BLaER1 treated with 17β-estradiol and CSF1 and Interleukin-3, amounts not matched to agents 10 nM and 100 nM (cell line): ENCODE measurements around the gene ANKRD28.
A peak's percentile ranks its signal among the peaks of the same experiment; 100 is the strongest.

ENCODE experiments used
- H3K27ac ChIP-seq, 11 experiments: shearing (Covaris generic); formaldehyde crosslinking; 2 replicates each; pipeline ENCODE4 v1.8.1; 2022
- H3K27me3 ChIP-seq, 11 experiments: shearing (Covaris generic); formaldehyde crosslinking; 2 replicates each; pipeline ENCODE4 v1.8.1; 2022
- H3K36me3 ChIP-seq, 11 experiments: shearing (Covaris generic); formaldehyde crosslinking; 2 replicates each; pipeline ENCODE4 v1.8.1; 2022
- H3K4me1 ChIP-seq, 10 experiments: shearing (Covaris generic); formaldehyde crosslinking; 2 replicates each; pipeline ENCODE4 v1.8.1; 2022
- H3K4me2 ChIP-seq, 11 experiments: shearing (Covaris generic); formaldehyde crosslinking; 2 replicates each; pipeline ENCODE4 v1.8.1; 2022
- H3K4me3 ChIP-seq, 10 experiments: shearing (Covaris generic); formaldehyde crosslinking; 2 replicates each; pipeline ENCODE4 v1.8.1; 2022
- H3K9ac ChIP-seq, 11 experiments: shearing (Covaris generic); formaldehyde crosslinking; 2 replicates each; pipeline ENCODE4 v1.8.1; 2022
- H3K9me3 ChIP-seq, 11 experiments: shearing (Covaris generic); formaldehyde crosslinking; replicated peaks in 1 of 11; 2 replicates each; pipeline ENCODE4 v1.8.1; 2022
- H4K20me1 ChIP-seq, 11 experiments: shearing (Covaris generic); formaldehyde crosslinking; 2 replicates each; pipeline ENCODE4 v1.8.1; 2022
- Cebpa-rat ChIP-seq, 11 experiments: shearing (Covaris generic); IDR thresholded peaks; 2 replicates each; pipeline ENCODE4 v1.8.1; 2022

ANKRD28 gene

DNA sequence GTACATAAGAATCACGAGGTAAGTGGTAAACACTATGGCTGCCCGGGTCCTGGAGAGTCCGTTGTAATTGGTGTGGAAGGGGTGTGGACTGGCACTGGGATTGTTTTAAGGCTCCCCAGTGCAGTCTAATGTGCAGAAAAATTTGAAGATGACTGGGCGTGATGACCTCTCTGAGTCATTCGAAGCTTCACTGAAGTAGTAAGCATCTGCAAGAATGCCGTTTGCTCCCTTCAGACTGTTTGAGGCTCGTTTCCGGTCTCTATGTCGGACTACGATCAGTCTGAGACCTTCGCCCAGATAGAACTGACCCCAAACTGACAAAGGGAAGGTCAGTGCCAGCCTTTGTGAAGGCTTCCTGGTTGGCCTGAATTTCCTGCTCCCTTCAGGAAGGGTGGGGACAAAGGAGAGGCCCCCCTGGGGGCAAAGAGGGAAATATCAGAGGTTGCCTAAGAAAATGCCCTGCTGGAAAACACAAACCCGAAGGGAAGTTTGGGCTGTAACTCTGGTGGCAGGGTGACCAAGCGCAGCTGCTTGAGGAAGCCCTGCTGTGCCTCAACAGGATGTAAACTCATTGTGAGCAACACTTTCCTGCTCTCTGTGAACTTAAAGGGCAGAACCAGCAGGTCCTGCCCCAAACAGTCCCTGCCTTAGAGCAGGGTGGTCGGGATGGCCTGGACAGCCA lies 161.6 kb downstream of the ANKRD28 start:
- Histone ChIP-seq H3K9me3 (no peaks in the 10 kb centered on the region), H3K27me3 (no peaks in the 10 kb centered on the region), H4K20me1 (no peaks in the 10 kb centered on the region), H3K4me1 (peaks cover 5 to 66% (median 35%) of the 10 kb centered on the region in 10 experiments; a peak in 19 of 20 replicates), H3K27ac (peak overlapping the region in 9 of 11 experiments; percentile 28 to 81 (median 72); a peak in 17 of 22 replicates), H3K36me3 (no peaks in the 10 kb centered on the region), H3K9ac (peak overlapping the region in 6 of 11 experiments; percentile 34 to 65 (median 58); a peak in 9 of 22 replicates), H3K4me3 (peak overlapping the region in 1 of 10 experiments; percentile 5; a peak in 2 of 20 replicates), H3K4me2 (peak overlapping the region; percentile 7 to 82 (median 69); a peak in 21 of 22 replicates)
- no peak for TF ChIP-seq Cebpa-rat (IDR thresholded peaks at IDR 0.05)

GRCh38 chr3:15635121-15635661 lies 162.6 kb downstream of the ANKRD28 start:
- Histone ChIP-seq H3K36me3 (no peaks in the 10 kb centered on the region), H4K20me1 (no peaks in the 10 kb centered on the region), H3K4me3 (no peak overlapping the region), H3K9me3 (no peaks in the 10 kb centered on the region), H3K9ac (no peak overlapping the region), H3K4me1 (peaks cover 12 to 72% (median 45%) of the 10 kb centered on the region in 10 experiments; a peak in 19 of 20 replicates), H3K27me3 (no peaks in the 10 kb centered on the region), H3K27ac (peak overlapping the region in 5 of 11 experiments; percentile 71 to 81 (median 74); a peak in 8 of 22 replicates), H3K4me2 (peak overlapping the region in 6 of 11 experiments; percentile 68 to 82 (median 78); a peak in 11 of 22 replicates)
- no peak for TF ChIP-seq Cebpa-rat (IDR thresholded peaks at IDR 0.05)

DNA sequence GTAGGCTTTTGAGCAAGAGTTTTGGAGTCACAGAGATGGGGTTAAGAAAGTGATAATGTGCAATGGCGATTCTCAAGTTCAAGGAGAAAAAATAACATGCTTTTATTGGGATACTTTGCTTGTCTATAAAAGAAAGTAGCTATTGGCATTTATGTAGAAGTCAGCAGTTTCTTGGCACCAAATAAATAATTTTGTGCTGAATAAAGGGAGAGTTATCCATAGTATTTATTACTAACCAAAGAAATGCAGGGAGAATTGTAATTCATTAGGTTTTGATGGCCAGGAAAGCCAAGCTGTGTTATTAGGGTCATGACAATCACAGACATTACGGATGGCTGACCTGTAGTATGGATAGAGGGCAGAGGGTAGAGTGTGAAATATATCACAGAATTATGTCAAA lies 163.1 kb downstream of the ANKRD28 start:
- H3K27ac ChIP-seq: no peak overlapping the region

GRCh38 chr3:15633766-15634598 lies 163.8 kb downstream of the ANKRD28 start:
- Histone ChIP-seq H3K9me3 (no peaks in the 10 kb centered on the region), H4K20me1 (no peaks in the 10 kb centered on the region), H3K36me3 (no peaks in the 10 kb centered on the region), H3K4me1 (peaks cover 12 to 72% (median 46%) of the 10 kb centered on the region in 10 experiments; a peak in 19 of 20 replicates), H3K27ac (no peak overlapping the region), H3K27me3 (no peaks in the 10 kb centered on the region), H3K9ac (no peak overlapping the region), H3K4me2 (peak overlapping the region in 1 of 11 experiments; percentile 7; a peak in 1 of 22 replicates), H3K4me3 (no peak overlapping the region)
- TF ChIP-seq Cebpa-rat (IDR thresholded peaks at IDR 0.05): no peak

More for the DNA sequence above, 163.1 kb downstream of the ANKRD28 start:
- H3K4me2 ChIP-seq: peak overlapping the region in 3 of 11 experiments; percentile 68 to 82 (median 80); a peak in 1 of 22 replicates
- no peaks in the 10 kb centered on the region for H3K36me3 ChIP-seq
- no peak for TF ChIP-seq Cebpa-rat (IDR thresholded peaks at IDR 0.05)
- no peaks in the 10 kb centered on the region for H3K9me3 ChIP-seq
- no peaks in the 10 kb centered on the region for H4K20me1 ChIP-seq
- no peak overlapping the region for H3K9ac ChIP-seq
- H3K4me1 ChIP-seq: peaks cover 12 to 72% (median 46%) of the 10 kb centered on the region in 10 experiments; a peak in 19 of 20 replicates
- H3K27me3 ChIP-seq: no peaks in the 10 kb centered on the region
- H3K4me3 ChIP-seq: no peak overlapping the region

DNA sequence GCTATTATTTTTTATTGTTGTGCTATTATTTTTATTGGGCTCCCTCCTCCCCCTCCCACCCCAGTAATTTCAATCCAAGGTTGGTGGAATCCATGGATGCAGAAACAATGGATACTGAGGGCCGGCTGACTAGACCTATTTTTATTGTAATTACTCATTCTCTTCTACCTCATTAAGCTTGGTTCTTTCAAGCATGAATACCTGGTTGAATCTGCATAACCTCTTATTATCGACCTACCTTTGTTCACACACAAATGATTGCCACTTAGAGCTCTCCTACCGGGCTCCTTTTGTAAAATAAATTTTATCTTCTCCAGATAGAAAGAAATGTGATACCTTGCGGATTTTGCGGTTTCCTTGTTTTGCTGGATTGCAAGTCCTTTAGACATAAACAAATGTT lies 164.6 kb downstream of the ANKRD28 start:
- no peak overlapping the region for H3K4me2 ChIP-seq
- H3K4me3 ChIP-seq: no peak overlapping the region
- no peak for TF ChIP-seq Cebpa-rat (IDR thresholded peaks at IDR 0.05)
- no peaks in the 10 kb centered on the region for H4K20me1 ChIP-seq
- peaks cover 12 to 63% (median 41%) of the 10 kb centered on the region in 10 experiments; a peak in 19 of 20 replicates for H3K4me1 ChIP-seq
- H3K36me3 ChIP-seq: no peaks in the 10 kb centered on the region
- H3K27me3 ChIP-seq: no peaks in the 10 kb centered on the region
- no peak overlapping the region for H3K27ac ChIP-seq
- no peaks in the 10 kb centered on the region for H3K9me3 ChIP-seq
- no peak overlapping the region for H3K9ac ChIP-seq

GRCh38 chr3:15632212-15632580 lies 165.6 kb downstream of the ANKRD28 start:
- no peaks in the 10 kb centered on the region for H3K36me3 ChIP-seq
- no peaks in the 10 kb centered on the region for H3K27me3 ChIP-seq
- peak overlapping the region in 1 of 11 experiments; percentile 49; a peak in 2 of 22 replicates for H3K4me2 ChIP-seq
- no peak for TF ChIP-seq Cebpa-rat (IDR thresholded peaks at IDR 0.05)
- H3K9me3 ChIP-seq: no peaks in the 10 kb centered on the region
- H3K4me3 ChIP-seq: no peak overlapping the region
- no peak overlapping the region for H3K27ac ChIP-seq
- H3K9ac ChIP-seq: no peak overlapping the region
- no peaks in the 10 kb centered on the region for H4K20me1 ChIP-seq
- H3K4me1 ChIP-seq: peaks cover 12 to 54% (median 34%) of the 10 kb centered on the region in 10 experiments; a peak in 19 of 20 replicates

DNA sequence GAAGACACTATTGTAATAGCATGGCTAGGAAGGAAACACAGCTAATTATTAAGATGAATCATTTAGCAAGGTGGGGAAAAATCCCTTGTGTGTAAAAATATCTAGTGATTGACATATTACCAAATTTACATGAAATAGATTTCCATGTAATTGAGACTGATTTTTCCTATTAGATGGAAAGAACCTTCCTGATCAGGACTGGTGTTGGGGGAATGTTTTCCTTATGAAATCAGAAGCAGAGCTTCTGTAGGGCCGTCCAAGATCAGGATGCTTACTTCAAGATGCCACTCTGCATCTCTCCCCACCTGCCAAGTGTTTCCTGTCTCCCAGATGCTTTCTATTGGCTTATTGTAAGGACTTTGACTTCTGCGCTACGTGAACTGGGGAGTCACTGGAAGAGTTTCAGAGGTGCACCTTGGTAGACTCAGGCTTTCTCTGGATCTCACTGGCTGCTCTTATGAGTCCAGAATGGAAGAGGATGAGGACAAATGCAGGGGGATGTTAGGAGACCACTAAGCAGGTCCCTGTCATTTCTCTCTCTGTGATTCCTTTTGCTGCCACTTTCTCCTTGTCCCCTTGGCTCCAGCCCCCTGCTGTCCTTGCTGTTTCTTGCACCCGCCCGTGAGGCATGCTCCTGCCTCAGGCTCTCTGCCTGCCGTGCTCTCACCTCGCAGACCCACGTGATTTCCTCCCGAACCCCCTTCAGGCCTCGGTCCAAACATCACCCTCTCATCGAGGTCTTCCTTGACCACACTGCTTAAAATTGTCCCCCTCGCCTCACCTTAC lies 166.2 kb downstream of the ANKRD28 start:
- Histone ChIP-seq H4K20me1 (no peaks in the 10 kb centered on the region), H3K27me3 (no peaks in the 10 kb centered on the region), H3K4me2 (peak overlapping the region in 6 of 11 experiments; percentile 7 to 68 (median 52); a peak in 8 of 22 replicates), H3K9ac (no peak overlapping the region), H3K36me3 (no peaks in the 10 kb centered on the region), H3K4me3 (no peak overlapping the region), H3K27ac (no peak overlapping the region), H3K9me3 (no peaks in the 10 kb centered on the region), H3K4me1 (peaks cover 12 to 48% (median 28%) of the 10 kb centered on the region in 10 experiments; a peak in 19 of 20 replicates)
- TF ChIP-seq Cebpa-rat (IDR thresholded peaks at IDR 0.05): no peak

- Histone ChIP-seq H3K9me3 (no peaks in the 10 kb centered on the region), H3K27me3 (no peaks in the 10 kb centered on the region), H3K4me1 (peaks cover 6 to 40% (median 20%) of the 10 kb centered on the region in 10 experiments; a peak in 18 of 20 replicates), H3K9ac (no peak overlapping the region), H3K27ac (peak overlapping the region in 3 of 11 experiments; percentile 3 to 8 (median 7); a peak in 1 of 22 replicates), H3K4me2 (peak overlapping the region; percentile 6 to 68 (median 35); a peak in 17 of 22 replicates), H4K20me1 (no peaks in the 10 kb centered on the region), H3K36me3 (no peaks in the 10 kb centered on the region), H3K4me3 (no peak overlapping the region; a peak in 1 of 20 replicates)
- TF ChIP-seq Cebpa-rat (IDR thresholded peaks at IDR 0.05): no peak
Measured at GRCh38 chr3:15630646-15631350, 167.0 kb downstream of the ANKRD28 start.
